ENCODE data around the gene GPR55. TPM values are rescaled to one million over a fixed set of nuclear protein-coding genes. Genes with fewer than 3 reads are reported as not detected.
A peak's percentile ranks its signal among the peaks of the same experiment; 100 is the strongest.

The GPR55 gene
- total RNA-seq, 1 donor from 2014 or later, result not detected

DNA sequence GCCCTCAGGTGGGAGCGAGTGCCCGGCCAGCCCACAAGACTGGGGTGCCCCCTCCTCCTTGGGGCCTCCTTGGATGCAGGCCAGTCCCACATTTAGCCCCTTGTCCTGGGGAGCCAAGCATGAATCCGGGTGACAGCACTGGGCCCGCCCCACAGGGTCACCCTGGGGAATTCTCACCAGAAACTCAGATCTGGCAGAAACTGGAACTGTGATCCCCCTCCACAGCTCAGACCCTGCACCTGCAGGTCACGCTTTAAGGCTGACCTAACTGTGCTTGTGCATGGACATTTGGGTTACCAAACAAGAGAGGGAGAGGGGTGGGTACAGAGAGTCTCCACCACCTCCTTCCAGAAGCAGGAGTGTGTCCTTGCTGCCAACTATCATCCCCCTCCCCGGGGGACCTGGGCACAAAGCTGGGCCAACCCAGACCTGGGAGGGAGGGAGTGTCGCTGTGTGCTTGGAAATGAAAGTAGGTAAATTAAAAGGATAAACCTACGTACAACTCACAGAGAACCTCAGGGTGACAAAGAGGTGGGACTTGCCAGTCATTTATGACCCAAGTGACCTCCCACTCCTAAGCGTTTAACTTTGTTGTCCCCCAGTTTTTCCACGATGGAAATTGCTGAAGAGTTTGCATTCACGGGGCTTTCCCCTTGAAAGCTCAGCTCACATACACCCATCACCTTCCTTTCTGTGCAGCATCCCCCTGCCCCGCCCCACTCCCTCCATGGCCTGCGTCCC lies 51.2 kb downstream of the GPR55 start:
- peak; percentile 68 for DNase-seq (ENCODE audit: low spot score)

DNA sequence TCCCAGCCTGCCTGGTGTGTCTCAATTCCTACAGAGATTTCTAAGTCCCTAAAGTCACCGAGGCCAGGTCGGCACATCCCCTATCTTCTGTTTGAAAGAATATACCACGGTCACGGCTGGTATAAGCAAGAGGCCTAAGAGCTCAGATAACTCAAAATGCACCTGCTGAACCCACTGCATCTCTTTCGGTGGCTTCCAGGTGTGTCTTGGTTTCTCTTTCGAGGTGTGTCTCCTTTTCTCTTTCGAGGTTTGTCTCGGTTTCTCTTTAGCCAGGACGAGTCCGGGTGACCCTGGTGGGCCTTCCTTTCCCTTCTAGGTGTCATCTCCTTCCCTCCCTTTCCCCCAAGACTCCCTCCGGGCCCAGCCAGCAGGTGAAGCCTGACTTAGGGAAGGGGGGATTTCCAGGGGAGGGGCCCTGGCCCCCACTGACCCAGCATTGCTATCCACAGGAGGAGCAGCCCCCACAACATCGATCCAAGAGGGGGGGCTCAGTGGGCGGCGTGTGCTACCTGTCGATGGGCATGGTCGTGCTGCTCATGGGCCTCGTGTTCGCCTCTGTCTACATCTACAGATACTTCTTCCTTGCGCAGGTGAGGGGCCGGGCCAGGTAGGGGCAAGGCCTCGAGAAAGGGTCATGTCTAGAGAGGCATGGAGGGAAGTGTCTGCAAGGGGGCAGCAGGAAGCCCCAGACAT lies 51.9 kb downstream of the GPR55 start:
- no peaks in the 10 kb centered on the region for H3K27me3 Mint-ChIP-seq (ENCODE audit: low read depth)
- peaks cover 14% of the 10 kb centered on the region for H3K36me3 Mint-ChIP-seq (ENCODE audit: low read depth)
- no peak overlapping the region for H3K27ac Mint-ChIP-seq (ENCODE audit: unreplicated experiment)
- TF ChIP-seq, protein P1, sequence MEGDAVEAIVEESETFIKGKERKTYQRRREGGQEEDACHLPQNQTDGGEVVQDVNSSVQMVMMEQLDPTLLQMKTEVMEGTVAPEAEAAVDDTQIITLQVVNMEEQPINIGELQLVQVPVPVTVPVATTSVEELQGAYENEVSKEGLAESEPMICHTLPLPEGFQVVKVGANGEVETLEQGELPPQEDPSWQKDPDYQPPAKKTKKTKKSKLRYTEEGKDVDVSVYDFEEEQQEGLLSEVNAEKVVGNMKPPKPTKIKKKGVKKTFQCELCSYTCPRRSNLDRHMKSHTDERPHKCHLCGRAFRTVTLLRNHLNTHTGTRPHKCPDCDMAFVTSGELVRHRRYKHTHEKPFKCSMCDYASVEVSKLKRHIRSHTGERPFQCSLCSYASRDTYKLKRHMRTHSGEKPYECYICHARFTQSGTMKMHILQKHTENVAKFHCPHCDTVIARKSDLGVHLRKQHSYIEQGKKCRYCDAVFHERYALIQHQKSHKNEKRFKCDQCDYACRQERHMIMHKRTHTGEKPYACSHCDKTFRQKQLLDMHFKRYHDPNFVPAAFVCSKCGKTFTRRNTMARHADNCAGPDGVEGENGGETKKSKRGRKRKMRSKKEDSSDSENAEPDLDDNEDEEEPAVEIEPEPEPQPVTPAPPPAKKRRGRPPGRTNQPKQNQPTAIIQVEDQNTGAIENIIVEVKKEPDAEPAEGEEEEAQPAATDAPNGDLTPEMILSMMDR (IDR thresholded peaks at IDR 0.05), result no peak
- H3K4me3 Mint-ChIP-seq (ENCODE audit: unreplicated experiment), result no peak overlapping the region
- DNase-seq (ENCODE audit: low spot score), result peak; percentile 71
- no peaks in the 10 kb centered on the region for H3K9me3 Mint-ChIP-seq (ENCODE audit: low read depth)
- H3K4me1 Mint-ChIP-seq (ENCODE audit: low read depth), result peaks cover 28% of the 10 kb centered on the region

More for the DNA sequence above, 51.2 kb downstream of the GPR55 start:
- TF ChIP-seq, protein P1 (IDR thresholded peaks at IDR 0.05), result no peak
- no peaks in the 10 kb centered on the region for H3K9me3 Mint-ChIP-seq (ENCODE audit: low read depth)
- peaks cover 21% of the 10 kb centered on the region for H3K4me1 Mint-ChIP-seq (ENCODE audit: low read depth)
- H3K4me3 Mint-ChIP-seq (ENCODE audit: unreplicated experiment), result no peak overlapping the region
- no peaks in the 10 kb centered on the region for H3K27me3 Mint-ChIP-seq (ENCODE audit: low read depth)
- peaks cover 15% of the 10 kb centered on the region for H3K36me3 Mint-ChIP-seq (ENCODE audit: low read depth)
- no peak overlapping the region for H3K27ac Mint-ChIP-seq (ENCODE audit: unreplicated experiment)

GRCh38 chr2:230872151-230872967 lies 52.7 kb downstream of the GPR55 start:
- Mint-ChIP-seq H3K4me3 (ENCODE audit: unreplicated experiment) (no peak overlapping the region), H3K9me3 (ENCODE audit: low read depth) (no peaks in the 10 kb centered on the region), H3K36me3 (ENCODE audit: low read depth) (peaks cover 11% of the 10 kb centered on the region), H3K27me3 (ENCODE audit: low read depth) (no peaks in the 10 kb centered on the region), H3K4me1 (ENCODE audit: low read depth) (peaks cover 33% of the 10 kb centered on the region), H3K27ac (ENCODE audit: unreplicated experiment) (no peak overlapping the region)
- peak; percentile 81 for DNase-seq (ENCODE audit: low spot score)
- TF ChIP-seq, protein P1 (IDR thresholded peaks at IDR 0.05), result no peak

- Mint-ChIP-seq H3K9me3 (ENCODE audit: low read depth) (no peaks in the 10 kb centered on the region), H3K27me3 (ENCODE audit: low read depth) (no peaks in the 10 kb centered on the region), H3K27ac (ENCODE audit: unreplicated experiment) (no peak overlapping the region), H3K4me3 (ENCODE audit: unreplicated experiment) (no peak overlapping the region), H3K36me3 (ENCODE audit: low read depth) (peaks cover 9% of the 10 kb centered on the region), H3K4me1 (ENCODE audit: low read depth) (peaks cover 41% of the 10 kb centered on the region)
- TF ChIP-seq, protein P1 (IDR thresholded peaks at IDR 0.05), result no peak
- DNase-seq (ENCODE audit: low spot score), result no peak
Measured at GRCh38 chr2:230871361-230872150, 53.5 kb downstream of the GPR55 start.
